ENCODE data around the gene ERBB4. TPM values are rescaled to one million over a fixed set of nuclear protein-coding genes. Genes with fewer than 3 reads are reported as not detected.
A peak's percentile ranks its signal among the peaks of the same experiment; 100 is the strongest.

The ERBB4 gene
- polyA plus RNA-seq, 1 of the 3 experiments (the other 2 are of a cell fraction), result 0.05 TPM

DNA sequence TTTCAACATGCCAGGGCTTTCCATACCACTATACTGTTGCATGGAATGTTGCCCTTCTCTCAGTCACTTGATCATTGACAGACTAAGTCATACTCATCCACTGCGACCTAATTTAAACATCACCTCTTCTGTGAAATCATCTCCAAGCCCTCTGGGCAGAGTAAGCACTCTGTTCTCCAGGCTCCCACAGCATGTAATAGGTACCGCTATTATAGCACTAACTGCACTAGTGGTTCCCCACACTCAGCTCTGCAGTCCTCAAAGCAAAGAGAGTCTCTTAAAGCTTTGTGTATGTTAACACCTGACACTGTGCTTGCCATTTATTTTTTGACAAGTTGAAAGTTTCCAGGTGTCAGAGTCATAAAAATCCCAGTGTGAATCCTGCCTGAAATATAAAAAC is 947.2 kb downstream of the ERBB4 start:
- no peaks in the 10 kb centered on the region for H4K20me1 ChIP-seq (ENCODE audit: insufficient read depth)
- H3F3A ChIP-seq (replicated peaks; ENCODE audit: insufficient read depth), result no peaks in the 10 kb centered on the region
- TF ChIP-seq NRF1 (IDR thresholded peaks at IDR 0.05; ENCODE audit: low read depth, low read length), result no peak
- no peaks in the 10 kb centered on the region for H3K36me3 ChIP-seq (replicated peaks in 1 of 2; ENCODE audit: control insufficient read depth in 1 of 2, insufficient read depth in 2 of 2, low read length in 1 of 2)
- H3K27ac ChIP-seq (ENCODE audit: low read depth in 2 of 2, low read length in 1 of 2), result no peak overlapping the region
- no peaks in the 10 kb centered on the region for H3K27me3 ChIP-seq (ENCODE audit: insufficient read depth)
- no peak overlapping the region for H3K9ac ChIP-seq
- H2AFZ ChIP-seq (ENCODE audit: low read depth), result no peak overlapping the region
- H3K4me3 ChIP-seq (ENCODE audit: low read depth in 2 of 2, low read length in 1 of 2), result no peak overlapping the region
- no peak for DNase-seq
- no peak overlapping the region for H3K4me2 ChIP-seq
- 52% methylated on average over 2 of the region's 2 CpGs for WGBS (ENCODE audit: low lambda C conversion rate)
- H3K4me1 ChIP-seq (ENCODE audit: control insufficient read depth in 1 of 2, insufficient read depth in 2 of 2, low read depth in 1 of 2, low read length in 1 of 2), result no peaks in the 10 kb centered on the region
- no peaks in the 10 kb centered on the region for H3K9me3 ChIP-seq
- H3K79me2 ChIP-seq (ENCODE audit: insufficient read depth), result no peaks in the 10 kb centered on the region
- CTCF ChIA-PET, result interaction anchor here (1.2 to 1.5 kb wide), 2 partner anchors 9 to 16 kb away, joined by 3 to 4 read pairs; no protein-coding TSS in a partner anchor
- H3K9me2 ChIP-seq, result 0 out of 2 replicates have a peak, but pooled peaks cover 3% of the 10 kb centered on the region
- POLR2A ChIA-PET, result no interaction called here

DNA sequence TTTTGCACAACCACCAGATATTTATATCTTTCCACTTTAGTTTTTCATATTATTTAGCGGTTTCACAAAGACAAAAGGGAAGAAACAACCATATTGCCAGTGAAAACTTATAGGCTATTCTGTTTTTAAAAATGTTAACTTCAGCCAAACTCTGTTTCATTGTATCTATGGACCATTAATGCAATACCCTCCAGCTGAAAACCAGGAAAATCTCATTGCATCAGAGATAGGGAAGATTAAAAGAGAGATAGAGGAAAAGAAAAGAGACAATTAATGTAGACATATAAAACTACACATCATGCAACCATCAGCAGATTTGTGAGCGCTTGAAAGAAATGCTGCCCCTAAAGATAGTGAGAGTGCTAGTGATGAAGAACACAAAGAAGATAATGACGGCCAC is 970.2 kb downstream of the ERBB4 start:
- Histone ChIP-seq H3K9me3 (no peaks in the 10 kb centered on the region), H3K27me3 (ENCODE audit: insufficient read depth) (no peaks in the 10 kb centered on the region), H3K27ac (ENCODE audit: low read depth in 2 of 2, low read length in 1 of 2) (no peak overlapping the region), H3K4me2 (no peak overlapping the region), H3K79me2 (ENCODE audit: insufficient read depth) (no peaks in the 10 kb centered on the region), H3K9ac (no peak overlapping the region), H4K20me1 (ENCODE audit: insufficient read depth) (no peaks in the 10 kb centered on the region), H2AFZ (ENCODE audit: low read depth) (no peak overlapping the region), H3K4me3 (ENCODE audit: low read depth in 2 of 2, low read length in 1 of 2) (no peak overlapping the region), H3K36me3 (replicated peaks in 1 of 2; ENCODE audit: control insufficient read depth in 1 of 2, insufficient read depth in 2 of 2, low read length in 1 of 2) (no peaks in the 10 kb centered on the region), H3F3A (replicated peaks; ENCODE audit: insufficient read depth) (no peaks in the 10 kb centered on the region), H3K4me1 (ENCODE audit: control insufficient read depth in 1 of 2, insufficient read depth in 2 of 2, low read depth in 1 of 2, low read length in 1 of 2) (peaks cover 0 to 5% of the 10 kb centered on the region in 2 experiments; a peak in 1 of 4 replicates), H3K9me2 (no peaks in the 10 kb centered on the region)
- POLR2A ChIA-PET, result no interaction called here
- DNase-seq, result no peak
- TF ChIP-seq YY1 (IDR thresholded peaks at IDR 0.05; ENCODE audit: low read depth) (no peak), RFX5 (IDR thresholded peaks at IDR 0.05; ENCODE audit: low read length) (no peak), RXRA (IDR thresholded peaks at IDR 0.05; ENCODE audit: borderline replicate concordance, low read depth) (no peak), GABPA (IDR thresholded peaks at IDR 0.05; ENCODE audit: low read depth) (no peak), GATA2 (CRISPR knock-in tag; IDR thresholded peaks at IDR 0.05) (peak; percentile 68; the same call in 1 of the 2 replicates), NFIC (IDR thresholded peaks at IDR 0.05; ENCODE audit: borderline replicate concordance) (no peak)
- TF ChIP-seq, protein P1, sequence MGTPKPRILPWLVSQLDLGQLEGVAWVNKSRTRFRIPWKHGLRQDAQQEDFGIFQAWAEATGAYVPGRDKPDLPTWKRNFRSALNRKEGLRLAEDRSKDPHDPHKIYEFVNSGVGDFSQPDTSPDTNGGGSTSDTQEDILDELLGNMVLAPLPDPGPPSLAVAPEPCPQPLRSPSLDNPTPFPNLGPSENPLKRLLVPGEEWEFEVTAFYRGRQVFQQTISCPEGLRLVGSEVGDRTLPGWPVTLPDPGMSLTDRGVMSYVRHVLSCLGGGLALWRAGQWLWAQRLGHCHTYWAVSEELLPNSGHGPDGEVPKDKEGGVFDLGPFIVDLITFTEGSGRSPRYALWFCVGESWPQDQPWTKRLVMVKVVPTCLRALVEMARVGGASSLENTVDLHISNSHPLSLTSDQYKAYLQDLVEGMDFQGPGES (IDR thresholded peaks at IDR 0.05; ENCODE audit: low read depth, low read length), result no peak
- WGBS (ENCODE audit: low lambda C conversion rate), result 14% methylated on average over 3 of the region's 3 CpGs
- CTCF ChIA-PET, result no interaction called here

DNA sequence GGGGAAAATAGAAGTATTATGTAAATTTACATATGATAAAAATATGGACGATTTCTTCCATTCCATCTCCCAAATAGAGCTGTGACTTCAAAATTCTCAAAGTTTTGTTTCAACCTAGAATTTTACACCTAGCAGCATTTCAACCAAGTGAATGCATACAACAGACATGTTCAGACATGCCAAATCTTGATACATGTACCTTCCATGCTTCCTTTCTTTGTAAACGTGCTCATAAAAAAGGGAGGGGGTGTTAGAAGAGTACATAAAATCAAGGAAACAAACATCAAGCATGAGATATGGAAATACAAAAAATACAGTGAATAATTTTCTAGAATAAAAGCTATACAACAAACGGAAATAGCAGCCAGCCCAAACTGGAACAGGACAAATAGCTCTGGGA is 974.2 kb downstream of the ERBB4 start:
- Histone ChIP-seq H3F3A (replicated peaks; ENCODE audit: insufficient read depth) (no peaks in the 10 kb centered on the region), H4K20me1 (ENCODE audit: insufficient read depth) (no peaks in the 10 kb centered on the region), H3K9me2 (no peaks in the 10 kb centered on the region), H3K36me3 (replicated peaks in 1 of 2; ENCODE audit: control insufficient read depth in 1 of 2, insufficient read depth in 2 of 2, low read length in 1 of 2) (no peaks in the 10 kb centered on the region), H3K4me2 (no peak overlapping the region), H3K79me2 (ENCODE audit: insufficient read depth) (no peaks in the 10 kb centered on the region), H3K27ac (ENCODE audit: low read depth in 2 of 2, low read length in 1 of 2) (no peak overlapping the region), H3K27me3 (ENCODE audit: insufficient read depth) (no peaks in the 10 kb centered on the region), H3K4me3 (ENCODE audit: low read depth in 2 of 2, low read length in 1 of 2) (no peak overlapping the region), H3K9ac (no peak overlapping the region), H2AFZ (ENCODE audit: low read depth) (no peak overlapping the region), H3K4me1 (ENCODE audit: control insufficient read depth in 1 of 2, insufficient read depth in 2 of 2, low read depth in 1 of 2, low read length in 1 of 2) (peaks cover 0 to 5% of the 10 kb centered on the region in 2 experiments; a peak in 1 of 4 replicates), H3K9me3 (no peaks in the 10 kb centered on the region)
- DNase-seq, result no peak
- ChIA-PET CTCF (interaction anchor here (0.9 kb wide), 1 partner anchor 9 kb away, joined by 5 read pairs; no protein-coding TSS in a partner anchor), POLR2A (no interaction called here)
- WGBS (ENCODE audit: low lambda C conversion rate), result 25% methylated on average over 3 of the region's 3 CpGs
- TF ChIP-seq, protein P2, sequence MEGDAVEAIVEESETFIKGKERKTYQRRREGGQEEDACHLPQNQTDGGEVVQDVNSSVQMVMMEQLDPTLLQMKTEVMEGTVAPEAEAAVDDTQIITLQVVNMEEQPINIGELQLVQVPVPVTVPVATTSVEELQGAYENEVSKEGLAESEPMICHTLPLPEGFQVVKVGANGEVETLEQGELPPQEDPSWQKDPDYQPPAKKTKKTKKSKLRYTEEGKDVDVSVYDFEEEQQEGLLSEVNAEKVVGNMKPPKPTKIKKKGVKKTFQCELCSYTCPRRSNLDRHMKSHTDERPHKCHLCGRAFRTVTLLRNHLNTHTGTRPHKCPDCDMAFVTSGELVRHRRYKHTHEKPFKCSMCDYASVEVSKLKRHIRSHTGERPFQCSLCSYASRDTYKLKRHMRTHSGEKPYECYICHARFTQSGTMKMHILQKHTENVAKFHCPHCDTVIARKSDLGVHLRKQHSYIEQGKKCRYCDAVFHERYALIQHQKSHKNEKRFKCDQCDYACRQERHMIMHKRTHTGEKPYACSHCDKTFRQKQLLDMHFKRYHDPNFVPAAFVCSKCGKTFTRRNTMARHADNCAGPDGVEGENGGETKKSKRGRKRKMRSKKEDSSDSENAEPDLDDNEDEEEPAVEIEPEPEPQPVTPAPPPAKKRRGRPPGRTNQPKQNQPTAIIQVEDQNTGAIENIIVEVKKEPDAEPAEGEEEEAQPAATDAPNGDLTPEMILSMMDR (IDR thresholded peaks at IDR 0.05), result no peak
- TF ChIP-seq SMC3 (IDR thresholded peaks at IDR 0.05; ENCODE audit: low read depth, low read length), result no peak
- no peak for TF ChIP-seq JUND (IDR thresholded peaks at IDR 0.05)
- TF ChIP-seq CHD2 (IDR thresholded peaks at IDR 0.05; ENCODE audit: low read length, partially characterized antibody), result no peak
- TF ChIP-seq GABPA (IDR thresholded peaks at IDR 0.05; ENCODE audit: low read depth), result no peak
- TF ChIP-seq, protein P3, sequence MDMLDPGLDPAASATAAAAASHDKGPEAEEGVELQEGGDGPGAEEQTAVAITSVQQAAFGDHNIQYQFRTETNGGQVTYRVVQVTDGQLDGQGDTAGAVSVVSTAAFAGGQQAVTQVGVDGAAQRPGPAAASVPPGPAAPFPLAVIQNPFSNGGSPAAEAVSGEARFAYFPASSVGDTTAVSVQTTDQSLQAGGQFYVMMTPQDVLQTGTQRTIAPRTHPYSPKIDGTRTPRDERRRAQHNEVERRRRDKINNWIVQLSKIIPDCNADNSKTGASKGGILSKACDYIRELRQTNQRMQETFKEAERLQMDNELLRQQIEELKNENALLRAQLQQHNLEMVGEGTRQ (IDR thresholded peaks at IDR 0.05; ENCODE audit: borderline replicate concordance, low read depth, low read length), result no peak
- TF ChIP-seq EP300 (IDR thresholded peaks at IDR 0.05; ENCODE audit: borderline replicate concordance in 1 of 2, low read depth in 1 of 2, low read length in 1 of 2), result no peak
- TF ChIP-seq RXRA (IDR thresholded peaks at IDR 0.05; ENCODE audit: borderline replicate concordance, low read depth), result no peak

Measured in SK-N-SH (cell line).